ENCODE results near the gene COL20A1.
"Not testable (repeated sequence)": the region's sequence is repeated elsewhere in the genome, so short reads cannot be mapped to it uniquely, and the experiment has no call there.

COL20A1 gene

DNA sequence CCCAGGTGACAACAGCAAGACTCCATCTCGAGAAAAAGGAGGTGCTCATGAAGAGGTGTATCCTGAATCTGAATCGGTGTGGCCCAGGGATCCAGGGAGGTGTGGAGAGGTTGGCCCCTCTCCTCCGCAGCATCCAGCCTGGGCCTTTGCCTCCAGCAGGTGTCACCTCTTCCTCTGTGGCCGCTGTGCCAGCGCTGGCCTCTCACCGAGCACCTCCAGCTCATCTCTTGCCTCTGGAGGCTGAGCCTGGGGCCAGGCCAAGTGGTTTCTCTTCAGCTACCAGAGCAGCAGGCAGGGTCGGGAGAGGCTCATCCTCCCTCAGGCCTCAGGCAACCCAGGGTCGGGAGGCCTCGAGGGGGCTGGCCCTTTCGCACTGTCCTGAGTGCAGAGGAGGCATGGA is 1.2 kb upstream of the COL20A1 start:
- no peak for DNase-seq (ENCODE audit: low spot score)

DNA sequence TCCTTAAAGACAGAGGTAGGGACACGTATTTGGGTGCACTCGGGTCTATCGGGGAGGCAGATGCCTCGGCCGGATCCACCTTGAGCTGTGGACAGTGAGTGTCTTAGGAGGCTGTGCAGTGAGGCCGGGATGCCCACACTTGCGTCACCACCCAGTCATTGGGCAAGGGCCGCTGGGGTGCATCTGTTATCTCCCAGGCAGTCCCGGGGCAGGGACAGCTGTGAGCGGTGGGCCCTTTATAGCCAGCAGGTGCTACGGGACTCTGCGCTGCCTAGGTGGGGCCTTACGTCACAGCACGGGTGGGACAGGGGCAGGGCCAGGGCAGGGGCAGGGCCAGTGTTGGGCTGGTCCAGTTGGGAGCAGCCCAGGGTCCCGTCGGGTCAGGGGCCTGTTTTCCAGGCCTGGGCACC is 689 bp upstream of the COL20A1 start:
- no peak for DNase-seq (ENCODE audit: low spot score)

DNA sequence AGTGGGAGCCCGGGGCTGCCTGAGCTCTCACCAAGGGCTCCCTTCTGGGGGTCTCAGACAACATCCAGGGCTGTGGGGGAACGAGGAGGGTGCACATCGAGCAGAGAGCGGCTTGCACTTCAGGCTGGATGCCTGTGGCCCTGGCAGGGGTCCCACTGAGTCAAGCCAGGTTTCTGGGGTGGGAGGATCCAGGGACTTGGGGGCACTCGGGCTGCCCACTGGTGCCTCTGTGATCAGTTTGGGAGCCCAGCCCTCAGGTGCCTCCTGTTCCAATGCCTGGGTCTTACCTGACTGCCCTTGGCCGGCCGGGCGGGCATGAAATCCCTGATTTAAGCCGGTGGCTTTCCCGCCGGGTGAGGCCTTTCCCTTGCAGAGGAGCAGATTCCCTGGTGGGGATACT is 470 bp downstream of the COL20A1 start:
- no peak for DNase-seq (ENCODE audit: low spot score)

DNA sequence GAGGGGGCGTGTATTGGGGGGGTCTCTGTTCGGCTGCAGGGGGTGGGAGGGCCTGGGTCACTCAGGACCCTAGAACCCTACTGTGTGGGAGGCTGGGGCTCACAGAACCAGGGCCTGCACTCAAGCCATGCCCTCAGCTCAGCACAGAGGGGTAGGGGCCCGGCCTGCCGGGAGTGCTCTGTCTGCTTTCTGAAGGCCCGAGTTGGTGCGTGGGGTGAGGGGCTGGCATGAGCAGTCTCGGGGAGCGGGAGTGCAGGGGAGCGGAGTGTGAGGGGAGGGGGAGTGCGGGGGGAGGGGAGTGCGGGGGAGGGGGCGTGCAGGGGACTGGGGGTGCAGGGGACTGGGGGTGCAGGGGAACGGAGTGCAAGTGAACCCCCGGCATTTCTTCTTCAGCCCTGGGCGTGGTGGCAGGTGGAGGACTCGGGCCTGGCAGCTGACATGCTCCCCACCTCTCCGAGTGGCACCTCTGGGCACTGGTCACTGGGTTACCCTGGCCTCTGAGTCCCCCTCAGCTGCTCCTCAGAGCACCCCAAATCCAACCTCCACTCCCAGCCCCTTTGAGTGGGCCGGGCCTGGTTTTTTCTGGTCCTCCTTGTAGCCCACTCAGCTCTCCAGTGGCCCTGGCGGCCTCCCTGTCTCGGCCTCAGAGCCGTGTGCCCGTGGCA is 1.0 kb downstream of the COL20A1 start:
- DNase-seq (ENCODE audit: low spot score), result no peak

DNA sequence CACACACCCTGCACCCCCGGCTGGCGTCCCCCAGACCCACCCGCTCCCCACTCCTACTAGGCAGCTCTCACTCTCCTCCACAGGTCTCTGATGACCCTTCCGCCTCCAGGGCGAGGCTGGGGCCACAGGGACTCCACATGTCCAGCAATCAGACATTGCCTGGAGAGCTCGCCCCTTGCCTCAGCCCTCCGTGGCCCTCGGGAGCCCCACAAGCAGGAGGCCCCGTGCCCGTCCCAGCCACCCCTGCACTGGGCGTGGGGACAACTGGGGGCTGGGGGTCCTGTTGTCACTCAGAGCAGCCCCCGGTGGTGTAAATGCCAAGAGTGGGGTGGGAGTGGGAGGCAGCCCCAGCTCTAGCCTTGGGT is 1.5 kb downstream of the COL20A1 start:
- no peak for DNase-seq (ENCODE audit: low spot score)

DNA sequence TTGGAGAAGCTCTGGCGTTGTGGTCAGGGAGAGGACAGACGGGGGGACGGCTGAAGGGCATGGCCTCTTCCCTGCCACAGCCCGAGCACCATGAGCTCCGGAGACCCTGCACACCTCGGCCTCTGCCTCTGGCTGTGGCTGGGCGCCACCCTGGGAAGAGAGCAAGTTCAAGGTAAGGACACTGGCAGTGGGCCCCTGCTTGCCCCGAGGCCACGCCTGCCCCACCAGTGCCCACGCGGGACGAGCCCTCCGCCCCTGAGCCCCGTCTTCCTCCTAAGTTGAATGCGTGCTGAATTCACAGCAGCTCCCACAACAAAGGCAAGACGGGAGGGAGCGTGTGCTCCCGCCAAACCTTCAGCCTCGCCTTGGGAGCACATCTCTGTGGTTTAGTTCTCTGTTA is 2.0 kb downstream of the COL20A1 start:
- no peak for DNase-seq (ENCODE audit: low spot score)

DNA sequence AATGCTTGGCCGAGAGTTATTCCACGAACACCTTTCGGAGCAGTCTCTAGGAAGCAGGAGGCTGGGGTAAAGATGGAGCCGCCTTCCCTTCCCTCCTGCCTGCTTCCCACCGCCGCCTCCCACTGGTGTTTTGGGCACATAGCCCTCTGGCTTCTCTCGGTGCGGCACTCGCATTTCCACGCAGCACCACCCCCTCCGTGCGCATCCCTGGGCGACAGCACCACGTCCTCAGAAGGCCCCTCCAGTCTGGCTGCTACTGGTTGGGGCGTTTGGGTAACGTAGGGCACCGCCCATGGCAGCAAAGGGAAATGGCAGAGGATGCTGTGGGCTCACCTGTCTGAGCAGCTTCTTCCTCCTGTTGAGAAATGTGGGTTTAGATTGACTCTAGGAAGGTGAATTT is 2.4 kb downstream of the COL20A1 start:
- no peak for DNase-seq (ENCODE audit: low spot score)

DNA sequence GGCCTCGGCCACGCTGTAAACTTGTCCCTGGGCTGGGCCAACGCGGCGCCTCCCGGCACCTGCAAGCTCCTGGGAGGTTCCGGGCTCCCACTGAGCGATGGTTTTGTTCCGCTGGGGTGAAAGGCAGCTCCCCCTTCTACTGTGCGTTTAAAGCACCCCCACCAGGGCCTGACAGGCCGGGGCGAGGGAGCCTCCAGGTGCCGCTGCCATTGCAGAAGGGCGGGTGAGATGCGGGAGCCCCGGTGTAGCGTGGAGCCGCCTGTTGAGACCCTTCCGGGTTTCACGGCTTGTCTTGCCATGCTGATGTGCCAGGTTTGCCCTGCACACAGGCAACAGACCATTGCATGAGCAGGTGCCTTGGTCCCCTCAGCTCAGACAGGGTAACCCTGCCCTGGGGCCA is 2.9 kb downstream of the COL20A1 start:
- DNase-seq (ENCODE audit: low spot score), result no peak

DNA sequence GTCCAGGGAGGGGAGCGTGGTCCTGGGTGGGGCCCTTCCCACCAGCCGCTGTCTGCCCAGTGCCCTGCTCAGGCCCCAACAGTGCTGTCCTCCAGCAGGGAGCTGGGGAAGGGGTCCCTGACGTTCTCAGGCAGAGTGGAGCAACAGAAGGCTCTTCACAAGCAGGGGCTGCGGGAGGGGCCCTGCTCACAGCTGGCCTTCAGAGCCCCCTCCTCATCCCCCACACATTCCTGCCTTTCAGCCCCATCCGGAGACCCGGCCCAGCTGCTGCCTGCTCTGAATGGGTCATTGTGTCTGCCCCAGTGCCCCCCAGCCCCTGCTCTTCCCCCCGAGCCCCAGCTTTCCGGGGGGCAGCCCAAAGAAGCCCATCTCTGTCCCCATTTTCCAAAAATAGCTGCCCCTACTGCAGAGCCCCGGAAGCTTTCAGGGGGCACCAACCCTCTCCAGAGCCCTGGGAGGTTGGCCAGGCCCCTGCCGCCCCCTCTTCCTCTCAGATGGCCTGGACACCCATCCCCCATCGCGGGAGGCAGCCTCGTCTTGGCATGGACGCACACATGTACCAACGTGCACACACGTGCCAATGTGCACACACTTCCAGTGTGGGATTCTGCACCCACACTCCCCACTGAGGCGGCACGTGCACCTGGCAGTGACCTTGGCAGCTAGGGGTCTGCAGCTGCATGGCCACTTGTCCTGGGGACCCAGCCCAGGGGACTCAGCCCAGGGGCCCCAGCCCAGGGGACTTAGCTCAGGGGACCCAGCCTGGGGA is 3.7 kb downstream of the COL20A1 start:
- DNase-seq (ENCODE audit: low spot score), result no peak

DNA sequence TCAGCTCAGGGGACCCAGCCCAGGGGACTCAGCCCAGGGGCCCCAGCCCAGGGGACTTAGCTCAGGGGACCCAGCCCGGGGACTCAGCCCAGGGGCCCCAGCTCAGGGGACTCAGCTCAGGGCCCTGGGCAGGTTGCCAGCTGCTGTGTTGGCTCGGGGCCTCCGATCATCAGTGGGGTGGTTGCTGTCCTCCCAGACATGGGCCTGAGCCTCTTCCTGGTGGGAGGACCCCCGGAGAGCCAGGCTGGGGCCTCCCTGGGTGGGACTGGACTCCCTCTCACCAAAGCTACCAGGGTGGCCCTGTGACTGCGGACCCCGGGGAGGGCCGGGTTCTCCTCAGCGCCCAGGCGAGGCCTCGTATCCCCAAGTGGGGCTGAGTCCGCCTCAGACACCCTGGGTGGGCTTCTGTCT is 4.4 kb downstream of the COL20A1 start:
- DNase-seq (ENCODE audit: low spot score), result no peak

DNA sequence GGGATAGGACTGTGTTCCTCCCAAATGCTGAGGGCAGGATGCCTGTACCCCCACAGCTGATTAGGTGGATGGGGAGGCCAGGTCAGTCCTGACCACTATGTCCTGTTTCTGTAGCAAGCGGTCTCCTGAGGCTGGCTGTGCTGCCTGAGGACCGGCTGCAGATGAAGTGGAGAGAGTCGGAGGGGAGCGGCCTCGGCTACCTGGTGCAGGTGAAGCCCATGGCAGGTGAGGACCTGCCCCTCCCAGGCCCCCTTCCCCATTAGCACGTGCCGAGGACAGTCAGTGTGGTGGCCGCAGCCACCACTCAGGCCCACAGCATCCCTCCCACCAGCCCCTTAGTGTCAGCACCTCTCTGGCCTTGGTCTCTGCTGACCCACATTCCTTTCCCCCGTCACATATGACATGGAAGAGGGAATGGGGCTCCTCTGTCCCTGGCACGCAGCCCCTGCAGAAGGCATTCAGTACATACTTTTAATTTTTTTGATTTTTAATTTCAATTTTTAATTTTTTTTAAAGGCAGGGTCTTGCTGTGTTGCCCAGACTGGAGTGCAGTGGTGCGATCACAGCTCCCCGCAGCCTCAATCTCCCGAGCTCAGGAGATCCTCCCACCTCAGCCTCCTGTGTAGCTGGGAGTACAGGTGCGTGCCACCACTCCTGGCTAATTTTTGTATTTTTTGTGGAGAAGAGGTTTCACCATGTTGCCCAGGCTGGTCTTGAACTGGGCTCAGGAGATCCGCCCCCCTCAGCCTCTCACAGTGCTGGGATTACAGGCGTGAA is 5.0 kb downstream of the COL20A1 start:
- no peak for DNase-seq (ENCODE audit: low spot score)

DNA sequence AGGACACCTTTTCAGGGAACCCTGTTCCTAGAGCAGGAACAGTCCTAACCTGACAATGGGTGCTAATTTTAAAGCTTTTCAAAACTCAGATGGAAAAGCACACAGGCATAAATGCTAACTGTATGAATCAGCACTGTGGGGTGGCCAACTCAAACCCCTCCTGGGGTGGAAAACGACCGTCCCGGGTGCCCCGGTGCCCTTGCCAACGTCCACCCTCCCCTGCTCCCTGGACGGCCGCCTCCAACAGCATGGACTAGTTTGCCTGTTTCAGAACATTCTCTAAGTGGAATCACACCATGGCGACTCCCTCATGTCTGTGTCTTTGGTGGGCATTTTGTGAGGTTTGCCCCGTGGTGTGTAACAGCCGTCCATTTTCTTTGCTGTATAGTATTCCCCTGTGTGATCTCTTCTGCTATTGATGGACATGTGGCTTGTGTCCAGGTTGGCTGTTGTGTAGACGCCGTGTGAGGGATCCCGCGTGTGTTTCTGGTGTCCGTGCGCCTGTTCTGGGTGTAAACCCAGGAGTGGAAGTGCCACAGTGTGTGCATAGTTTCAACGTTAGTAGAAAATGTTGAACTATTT is 5.8 kb downstream of the COL20A1 start:
- DNase-seq (ENCODE audit: low spot score), result no peak

DNA sequence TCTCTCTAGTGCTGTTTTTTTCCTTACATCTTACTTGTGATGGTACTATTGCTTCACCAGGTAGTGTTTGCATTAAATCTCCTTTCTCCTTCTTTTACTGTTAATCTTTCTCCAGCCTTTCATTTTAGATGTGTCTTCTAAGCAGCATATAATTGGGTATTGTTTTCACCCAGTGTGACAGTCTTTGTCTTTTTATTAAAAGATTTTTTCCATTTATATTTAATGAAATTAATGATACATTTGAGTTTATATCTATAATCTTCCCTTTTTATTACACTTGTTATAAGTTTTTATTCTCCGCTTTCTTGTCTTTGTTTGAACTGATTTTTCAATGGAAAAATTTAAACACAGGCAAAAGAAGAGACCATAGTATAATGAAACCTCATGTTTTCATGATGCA is 8.7 kb downstream of the COL20A1 start:
- DNase-seq (ENCODE audit: low spot score), result no peak

DNA sequence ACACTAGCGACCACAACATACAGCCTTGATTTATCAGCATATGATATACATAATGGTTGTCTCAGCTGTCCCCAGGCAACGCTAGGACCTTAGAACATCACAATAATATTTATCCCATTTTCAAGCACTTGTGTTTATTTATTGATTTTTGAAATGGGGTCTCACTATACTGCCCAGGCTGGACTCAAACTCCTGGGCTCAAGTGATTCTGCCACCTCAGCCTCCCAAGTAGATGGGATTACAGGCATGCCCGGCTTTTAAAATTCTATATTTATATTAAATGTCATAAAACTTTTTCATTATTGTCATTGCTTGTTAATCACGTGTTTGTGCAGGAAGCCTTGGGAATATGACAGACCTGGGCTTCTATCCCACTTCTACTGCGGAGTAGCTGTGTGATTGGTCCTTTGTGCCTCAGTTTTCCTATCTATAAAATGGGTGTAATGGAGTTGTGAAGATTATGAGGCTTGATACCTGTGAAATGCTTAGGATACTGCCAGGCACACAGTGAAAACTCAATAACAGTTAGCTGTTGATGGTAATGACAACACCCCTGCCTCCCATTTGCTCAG is 10.2 kb downstream of the COL20A1 start:
- no peak for DNase-seq (ENCODE audit: low spot score)

DNA sequence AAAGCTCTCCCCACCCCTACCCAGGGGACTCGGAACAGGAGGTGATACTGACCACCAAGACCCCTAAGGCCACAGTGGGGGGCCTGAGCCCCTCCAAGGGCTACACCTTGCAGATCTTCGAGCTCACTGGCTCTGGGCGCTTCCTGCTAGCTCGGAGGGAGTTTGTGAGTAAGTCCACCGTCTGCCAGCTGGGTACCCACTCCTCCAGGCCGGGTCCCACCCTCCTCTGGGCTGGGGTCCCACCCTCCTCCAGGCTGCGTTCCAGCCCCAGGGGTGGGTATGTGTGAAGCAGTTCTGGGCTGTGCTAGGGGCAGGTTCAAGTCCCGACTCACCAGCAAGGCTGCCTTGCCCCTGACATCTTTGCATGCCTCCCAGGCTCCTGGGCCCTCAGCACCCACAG is 12.4 kb downstream of the COL20A1 start:
- no peak for DNase-seq (ENCODE audit: low spot score)

DNA sequence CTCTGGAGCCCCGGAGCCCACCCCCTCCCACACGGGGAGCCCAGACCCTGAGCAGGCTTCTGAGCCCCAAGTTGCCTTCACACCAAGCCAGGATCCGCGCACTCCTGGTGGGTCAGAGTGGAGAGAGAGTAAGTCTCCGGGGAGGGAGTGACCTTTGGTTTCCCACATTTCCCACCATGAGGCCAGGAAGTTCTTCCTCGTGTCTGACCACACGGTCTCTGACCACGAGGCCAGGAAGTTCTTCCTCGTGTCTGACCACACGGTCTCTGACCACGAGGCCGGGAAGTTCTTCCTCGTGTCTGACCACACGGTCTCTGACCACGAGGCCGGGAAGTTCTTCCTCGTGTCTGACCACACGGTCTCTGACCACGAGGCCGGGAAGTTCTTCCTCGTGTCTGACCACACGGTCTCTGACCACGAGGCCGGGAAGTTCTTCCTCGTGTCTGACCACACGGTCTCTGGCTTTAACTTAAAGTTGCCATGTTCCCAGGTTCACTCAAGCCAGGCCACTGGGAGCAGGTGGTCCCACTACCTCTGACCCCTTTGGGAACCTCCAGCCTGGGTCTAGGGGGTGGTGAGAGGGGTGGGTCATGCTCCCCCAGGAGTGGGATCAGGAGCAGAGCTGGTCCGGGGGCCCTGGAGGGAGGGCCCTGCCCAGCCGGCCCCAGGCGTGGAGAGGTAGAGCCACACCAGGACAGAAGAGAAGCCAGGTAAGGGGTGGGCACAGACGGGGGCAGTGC is 13.1 kb downstream of the COL20A1 start:
- not testable (repeated sequence) for DNase-seq (ENCODE audit: low spot score)

DNA sequence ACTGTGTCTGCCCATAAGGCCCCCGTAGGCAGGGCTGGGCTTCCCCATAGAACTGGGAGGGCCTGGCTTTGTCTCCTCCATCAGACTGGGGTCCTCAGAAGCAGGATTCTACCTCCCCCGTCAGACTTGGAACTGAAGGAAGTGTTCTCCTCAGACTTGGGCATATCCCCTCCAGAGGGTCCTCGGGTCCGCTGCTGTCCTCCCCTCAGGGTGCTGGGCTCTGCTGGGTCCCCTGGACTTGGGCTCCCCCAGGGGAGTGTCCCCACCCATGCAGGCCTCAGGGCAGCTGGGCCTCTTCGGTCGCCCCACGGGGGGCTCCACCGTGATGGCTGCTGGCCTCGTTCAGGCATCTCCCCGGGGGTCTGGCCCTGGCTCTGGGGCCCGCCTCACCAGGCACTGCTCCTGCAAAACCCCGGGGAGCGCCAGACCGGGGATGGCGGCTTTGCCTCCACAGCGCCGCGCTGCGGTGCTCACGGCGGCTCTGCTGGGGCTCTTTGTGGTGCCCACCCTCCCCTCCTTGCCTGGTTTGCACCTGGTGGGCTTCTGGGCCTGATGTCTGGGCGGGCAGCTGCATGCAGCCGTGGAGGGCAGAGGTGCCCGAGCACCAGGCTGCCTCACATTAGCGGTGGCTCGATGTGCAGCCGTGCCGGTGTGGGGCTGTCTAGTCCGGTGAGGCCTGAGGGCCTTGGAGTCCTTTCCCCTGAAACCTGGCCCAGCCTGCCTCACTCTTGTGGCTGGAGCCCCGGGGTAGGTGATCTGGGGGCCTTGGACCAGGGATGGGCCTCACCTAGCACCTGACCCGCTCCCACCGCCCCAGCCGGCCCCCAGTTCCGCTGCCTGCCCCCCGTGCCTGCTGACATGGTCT is 13.9 kb downstream of the COL20A1 start:
- no peak for DNase-seq (ENCODE audit: low spot score)

DNA sequence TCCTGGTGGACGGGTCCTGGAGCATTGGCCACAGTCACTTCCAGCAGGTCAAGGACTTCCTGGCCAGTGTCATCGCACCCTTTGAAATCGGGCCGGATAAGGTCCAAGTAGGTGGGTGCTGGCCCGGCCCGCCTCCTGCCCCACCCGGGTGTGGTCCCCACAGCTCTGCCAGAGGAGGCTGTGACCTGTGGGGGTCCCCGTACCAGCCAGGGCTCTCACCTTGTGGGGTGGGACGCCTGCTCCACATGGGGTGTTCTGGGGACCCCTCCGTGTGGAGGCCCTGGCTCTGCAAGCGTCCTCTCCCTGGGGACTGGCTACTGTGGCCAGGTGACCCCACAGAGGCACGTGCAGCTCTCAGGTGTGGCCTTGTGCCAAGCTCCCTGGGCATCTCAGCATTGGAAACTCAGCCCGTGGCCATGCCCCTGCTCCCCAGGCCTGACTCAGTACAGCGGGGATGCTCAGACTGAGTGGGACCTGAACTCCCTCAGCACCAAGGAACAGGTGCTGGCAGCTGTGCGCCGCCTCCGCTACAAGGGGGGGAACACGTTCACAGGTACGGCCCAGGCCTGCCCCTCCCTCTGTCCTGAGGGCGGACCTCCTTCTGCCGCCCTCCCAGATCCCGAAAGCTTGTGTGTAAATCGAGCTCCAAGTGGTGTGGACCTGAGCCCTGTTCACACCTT is 14.7 kb downstream of the COL20A1 start:
- DNase-seq (ENCODE audit: low spot score), result no peak

DNA sequence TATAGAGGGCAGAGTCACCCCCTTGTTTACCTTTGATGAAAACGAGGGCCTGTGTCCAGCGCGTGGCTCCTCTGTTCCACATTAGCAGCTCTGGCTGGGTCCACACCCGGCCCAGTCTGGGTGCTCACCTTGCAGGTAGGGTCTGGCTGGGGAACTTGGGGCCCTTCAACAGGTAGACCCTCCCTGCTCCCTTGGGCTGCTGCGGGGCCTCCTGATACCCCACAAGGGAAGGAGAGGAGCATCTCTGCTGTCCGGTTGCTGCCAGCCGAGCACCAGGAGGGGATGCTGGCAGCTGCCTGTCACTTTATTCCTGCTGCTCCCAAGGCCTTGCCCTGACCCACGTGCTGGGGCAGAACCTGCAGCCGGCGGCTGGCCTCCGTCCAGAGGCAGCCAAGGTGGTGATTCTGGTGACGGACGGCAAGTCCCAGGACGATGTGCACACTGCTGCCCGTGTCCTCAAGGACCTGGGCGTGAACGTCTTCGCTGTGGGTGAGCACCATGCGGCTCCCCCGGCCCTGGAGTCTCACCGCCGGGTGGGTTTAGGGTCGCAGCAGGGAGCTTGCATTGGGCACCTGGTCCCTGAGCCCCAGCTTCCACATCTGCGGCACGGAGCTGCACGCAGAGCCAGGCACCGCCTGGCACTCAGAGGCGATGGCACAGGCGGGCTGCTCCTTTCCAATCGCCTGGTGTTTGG is 15.4 kb downstream of the COL20A1 start:
- no peak for DNase-seq (ENCODE audit: low spot score)

Data from AG20443 (cell line).